ENCODE data around the gene ALDOA.
"Not testable (repeated sequence)": the region's sequence is repeated elsewhere in the genome, so short reads cannot be mapped to it uniquely, and the experiment has no call there.

Gene ALDOA

GRCh38 chr16:30065102-30065942 is at the start of gene ALDOA:
ALDOA (plus strand) TSS chr16:30065760; CDS start chr16:30066898, 1,138 bp downstream.
- DNase-seq (ENCODE audit: low read depth) = peak; percentile 94

GRCh38 chr16:30016555-30017276 is 48.8 kb upstream of the ALDOA start:
- DNase-seq (ENCODE audit: low read depth) = no peak

DNA sequence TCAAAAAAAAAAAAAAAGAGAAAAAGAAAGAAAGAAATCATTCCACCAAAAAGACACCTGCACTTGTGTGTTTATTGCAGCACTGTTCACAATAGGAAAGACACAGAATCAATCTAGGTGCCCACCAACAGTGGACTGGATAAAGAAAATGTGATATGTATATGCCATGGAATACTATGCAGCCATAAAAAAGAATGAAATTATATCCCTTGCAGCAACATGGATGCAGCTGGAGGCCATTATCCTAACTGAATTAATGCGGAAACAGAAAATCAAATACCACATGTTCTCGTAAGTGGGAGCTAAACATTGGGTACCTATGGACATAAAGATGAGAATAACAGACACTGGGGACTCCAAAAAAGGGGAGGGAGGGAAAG is 48.3 kb upstream of the ALDOA start:
- no peak for DNase-seq (ENCODE audit: low read depth)

DNA sequence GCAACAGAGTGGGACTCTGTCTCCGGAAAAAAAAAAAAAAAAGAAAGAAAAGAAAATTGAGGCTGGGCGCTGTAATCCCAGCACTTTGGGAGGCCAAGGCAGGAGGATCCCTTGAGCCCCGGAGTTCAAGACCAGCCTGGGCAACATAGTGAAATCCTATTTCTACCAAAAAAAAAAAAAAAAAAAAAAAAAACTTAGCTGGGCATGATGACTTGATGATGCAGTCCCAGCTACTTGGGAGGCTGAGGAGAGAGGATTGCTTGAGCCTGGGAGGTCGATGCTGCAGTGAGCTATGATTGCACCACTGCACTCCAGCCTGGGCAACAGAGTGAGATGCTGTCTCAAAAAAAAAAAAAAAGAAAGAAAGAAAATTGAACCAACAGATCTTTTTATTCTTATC is 47.6 kb upstream of the ALDOA start:
- not testable (repeated sequence) for DNase-seq (ENCODE audit: low read depth)

- DNase-seq (ENCODE audit: low read depth) = no peak
Measured at GRCh38 chr16:30018731-30019158, 46.8 kb upstream of the ALDOA start.

- DNase-seq (ENCODE audit: low read depth) = no peak
Measured at GRCh38 chr16:30022887-30023286, 42.7 kb upstream of the ALDOA start, which contains the start of gene C16orf92. C16orf92 (plus strand) TSS chr16:30023198; CDS start chr16:30023341, 143 bp downstream.

- DNase-seq (ENCODE audit: low read depth) = no peak
Measured at GRCh38 chr16:30023586-30023985, 42.0 kb upstream of the ALDOA start.

- DNase-seq (ENCODE audit: low read depth) = no peak
Measured at GRCh38 chr16:30024451-30024850, 41.1 kb upstream of the ALDOA start.

GRCh38 chr16:30025156-30025555 is 40.4 kb upstream of the ALDOA start:
- no peak for DNase-seq (ENCODE audit: low read depth)

- DNase-seq (ENCODE audit: low read depth) = no peak
Measured at GRCh38 chr16:30025574-30025973, 40.0 kb upstream of the ALDOA start.

GRCh38 chr16:30026449-30026848 is 39.1 kb upstream of the ALDOA start:
- DNase-seq (ENCODE audit: low read depth) = no peak

DNA sequence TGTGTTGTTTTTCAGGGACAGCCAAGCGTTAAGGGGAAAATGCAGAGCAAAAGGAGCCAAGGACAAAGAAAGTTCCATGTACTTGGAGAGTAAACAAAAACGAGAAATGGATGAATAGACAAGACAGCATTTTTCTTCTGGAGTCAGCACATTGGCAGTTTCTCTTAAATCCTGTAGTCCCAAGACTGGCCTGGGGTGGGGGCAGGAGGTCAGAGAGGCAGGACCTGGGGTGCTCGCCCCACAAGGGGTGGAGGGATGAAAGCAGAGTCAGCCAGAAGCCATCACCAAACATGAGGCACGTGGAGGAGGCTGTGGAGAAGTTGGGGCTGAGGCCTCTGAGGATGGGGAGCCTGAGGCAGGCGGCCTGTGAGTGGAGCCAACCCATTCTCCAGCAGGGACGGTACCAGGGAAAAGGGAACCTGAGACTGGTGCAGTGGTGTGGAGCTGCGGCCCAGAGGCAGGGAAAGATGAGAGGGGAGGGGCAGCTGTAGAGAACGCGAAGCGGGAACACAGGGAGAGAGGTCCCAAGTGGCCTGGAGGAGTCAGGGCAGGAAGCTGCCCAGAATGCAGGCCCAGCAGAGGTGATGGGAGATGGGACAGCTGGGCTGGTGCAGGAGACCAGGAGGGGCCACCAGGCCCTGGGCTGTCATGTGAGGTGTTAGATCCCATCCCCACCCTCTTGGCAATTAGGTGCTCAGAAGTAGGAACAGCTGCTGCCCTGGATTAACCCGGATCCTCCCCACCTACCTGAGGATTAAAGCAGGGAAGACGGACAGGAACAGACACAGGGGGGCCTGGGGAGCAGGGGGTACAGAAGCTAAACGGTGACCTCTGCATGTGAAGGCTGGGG is 37.7 kb upstream of the ALDOA start:
- DNase-seq (ENCODE audit: low read depth) = no peak

DNA sequence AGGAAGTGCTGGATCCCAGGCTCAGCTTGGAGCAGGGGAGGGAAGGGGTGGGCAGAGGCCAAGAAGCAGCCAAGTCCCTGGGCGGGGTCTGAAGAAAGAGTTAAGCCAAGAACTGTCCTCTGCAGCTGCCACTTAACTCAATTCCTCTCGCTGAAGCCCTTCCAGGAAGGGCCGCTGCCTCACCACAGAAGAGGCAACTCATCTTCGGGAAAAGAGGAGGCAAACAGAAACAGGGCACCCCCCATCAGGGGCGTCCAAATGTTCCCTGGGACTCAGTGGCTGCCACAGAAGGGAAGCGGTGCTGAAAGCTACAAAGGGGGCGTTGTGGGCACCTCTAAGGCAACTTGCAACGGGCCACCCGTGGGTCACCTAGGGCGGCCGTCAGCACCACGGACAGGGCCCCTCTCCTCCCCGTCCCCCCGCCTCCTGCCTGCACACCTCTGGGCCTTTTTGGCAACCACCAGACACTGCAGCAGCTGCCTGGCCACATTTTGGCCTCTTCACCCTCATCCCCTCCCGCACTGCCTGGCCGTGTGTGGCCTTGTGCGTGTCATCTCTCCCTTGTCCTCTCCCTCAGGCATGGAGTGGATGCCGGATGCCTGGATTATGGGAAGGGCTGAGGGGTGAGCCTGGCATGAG is 37.0 kb upstream of the ALDOA start:
- DNase-seq (ENCODE audit: low read depth) = no peak

DNA sequence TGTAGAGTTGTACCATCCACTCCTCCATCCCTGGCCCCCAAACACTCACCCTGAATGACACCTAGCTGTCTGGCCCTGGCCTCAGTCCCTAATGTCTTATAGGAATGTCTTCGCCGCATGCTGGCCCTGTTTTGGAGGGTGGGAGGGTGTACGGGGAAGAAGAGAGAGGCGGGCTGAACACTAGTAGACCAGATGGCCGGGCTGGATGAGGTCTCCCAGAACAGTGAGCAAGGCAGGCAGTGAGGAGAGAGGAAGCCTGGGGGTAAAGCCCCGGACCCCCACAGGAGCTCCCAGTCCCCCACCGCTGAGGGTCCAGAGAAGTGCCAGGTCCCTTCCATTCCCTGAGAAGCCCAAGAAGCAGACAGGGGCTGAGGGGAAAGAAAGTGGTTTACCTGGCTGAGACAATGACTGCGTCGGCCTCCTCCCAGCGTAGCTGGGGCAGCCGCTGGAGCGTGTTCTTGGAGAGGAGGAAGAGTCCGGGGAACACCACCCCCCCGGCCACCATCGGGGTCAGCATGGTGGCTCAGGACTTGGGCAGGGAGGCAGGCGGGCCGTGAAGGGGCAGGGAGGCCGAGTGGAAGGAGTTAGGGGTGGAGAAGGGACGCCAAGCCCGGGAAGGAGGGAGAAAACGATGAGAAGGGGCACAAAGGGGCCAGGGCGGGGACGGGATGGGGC is 35.4 kb upstream of the ALDOA start:
- no peak for DNase-seq (ENCODE audit: low read depth)

DNA sequence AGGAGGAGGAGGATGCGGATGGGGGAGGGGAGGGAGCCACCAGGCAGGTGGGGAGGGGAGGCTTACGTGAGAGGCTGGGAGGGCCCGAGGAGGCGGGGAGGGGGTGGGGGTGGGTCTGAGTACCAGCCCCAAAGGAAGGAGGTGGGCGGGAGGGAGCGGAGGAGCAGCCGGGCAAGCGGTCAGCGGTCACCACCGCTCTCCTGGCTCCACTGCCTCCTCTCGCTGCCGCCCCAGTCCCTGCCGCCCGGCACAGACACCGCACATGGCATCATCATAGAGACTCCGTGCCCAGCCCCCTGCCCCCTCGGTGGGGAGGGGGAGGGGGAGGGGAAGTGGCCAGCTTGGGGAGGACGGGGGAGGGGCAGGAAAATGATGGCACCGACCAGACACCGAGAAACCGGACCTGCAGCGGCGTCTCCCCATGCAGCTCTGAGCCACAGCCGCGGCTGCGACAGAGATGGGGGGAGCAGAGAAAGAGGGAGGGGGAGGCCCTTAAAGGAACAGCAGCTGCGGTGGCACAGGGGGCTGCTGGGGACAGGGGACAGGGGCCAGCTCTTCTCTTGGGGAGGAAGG is 34.6 kb upstream of the ALDOA start, which contains the start of gene TLCD3B:
TLCD3B (minus strand) TSS at position 431 of the 573 bp plus-strand sequence. CDS start 744 bp downstream, outside the sequence.
- DNase-seq (ENCODE audit: low read depth) = no peak

- DNase-seq (ENCODE audit: low read depth) = no peak
Measured at GRCh38 chr16:30031477-30031918, 34.1 kb upstream of the ALDOA start.

DNA sequence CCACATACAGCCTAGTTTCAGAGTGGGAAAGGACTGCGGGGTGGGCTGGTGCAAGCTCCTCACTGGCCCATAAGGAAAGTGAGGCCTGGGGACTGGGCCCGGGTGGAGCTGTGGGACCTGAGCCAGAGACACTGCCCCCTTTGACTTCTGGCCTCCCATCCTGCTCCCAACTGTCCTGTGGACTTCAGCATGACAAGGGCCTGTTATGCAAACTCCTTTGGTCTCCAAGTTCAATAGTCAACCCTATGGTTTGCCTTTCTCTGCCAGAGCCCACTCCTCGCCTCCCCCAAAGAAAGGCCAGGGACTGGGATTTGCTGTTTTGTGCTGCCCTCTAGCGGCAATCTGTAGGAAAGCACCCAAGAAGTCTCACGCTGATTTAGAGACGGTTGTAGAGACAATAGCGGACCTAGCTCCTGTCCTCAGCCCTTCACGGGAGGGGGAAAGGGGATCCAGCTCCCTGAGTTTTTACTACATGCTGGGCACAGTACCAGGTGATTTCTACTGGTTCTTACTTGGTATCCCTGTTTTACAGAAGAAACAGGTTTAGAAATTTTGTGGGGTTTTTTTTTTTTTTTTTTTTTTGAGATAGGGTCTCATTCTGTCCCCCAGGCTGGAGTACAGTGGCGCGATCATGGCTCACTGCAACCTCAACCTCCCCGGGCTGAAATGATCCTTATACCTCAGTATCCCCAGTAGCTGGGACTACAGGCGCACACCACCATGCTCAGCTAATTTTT is 33.3 kb upstream of the ALDOA start:
- peak; percentile 32 for DNase-seq (ENCODE audit: low read depth)

GRCh38 chr16:30033270-30033669 is 32.3 kb upstream of the ALDOA start:
- no peak for DNase-seq (ENCODE audit: low read depth)

GRCh38 chr16:30040221-30040620 is 25.3 kb upstream of the ALDOA start:
- DNase-seq (ENCODE audit: low read depth) = no peak

- not testable (repeated sequence) for DNase-seq (ENCODE audit: low read depth)
Measured at GRCh38 chr16:30040690-30041089, 24.9 kb upstream of the ALDOA start.
